IPS DF 6.9 (cell line): ENCODE data around the gene APOA1.

ENCODE experiments used
- DNase-seq: peaks from one replicate; pipeline ENCODE4 v3.0.0-alpha.2; 2013; ENCODE audit warnings: low read depth, low spot score
- H3K27ac ChIP-seq: one replicate; pipeline ENCODE4 v1.5.1; 2013; ENCODE audit warnings: low read length, control low read depth
- H3K27me3 ChIP-seq: 2 replicates; pipeline ENCODE4 v1.6.1; 2013; ENCODE audit warnings: mild to moderate bottlenecking, low read length; ENCODE audit not compliant: control insufficient read depth, insufficient read depth
- H3K36me3 ChIP-seq: 2 replicates; pipeline ENCODE4 v1.6.1; 2013; ENCODE audit warnings: low read length; ENCODE audit not compliant: control insufficient read depth, insufficient read depth
- H3K4me1 ChIP-seq: 2 replicates; pipeline ENCODE4 v1.6.1; 2013; ENCODE audit warnings: low read length; ENCODE audit not compliant: control insufficient read depth, insufficient read depth
- H3K4me3 ChIP-seq: 2 replicates; pipeline ENCODE4 v1.5.1; 2013; ENCODE audit warnings: mild to moderate bottlenecking, low read length
- H3K9me3 ChIP-seq: 2 replicates; pipeline ENCODE4 v1.6.1; 2013; ENCODE audit warnings: low read length, inconsistent platforms; ENCODE audit not compliant: control insufficient read depth, insufficient read depth
- WGBS: extraction: QIAGEN DNeasy Blood & Tissue Kit; methylation state at CpG from one replicate; pipeline ENCODE4 v1.1.7; 2013; ENCODE audit warnings: mixed read lengths, missing lambda C conversion rate; ENCODE audit not compliant: insufficient read length, insufficient coverage; 5-methylcytosine and 5-hydroxymethylcytosine counted together

Gene APOA1

GRCh38 chr11:116837231-116838091, at the start of gene APOA1:
APOA1 (minus strand) TSS chr11:116837622; CDS start chr11:116837387, 235 bp downstream.
- Histone ChIP-seq H3K9me3 (no peaks in the 10 kb centered on the region), H3K4me3 (no peak within 1 kb of the TSS), H3K4me1 (peaks cover 4% of the 10 kb centered on the region), H3K27me3 (no peaks in the 10 kb centered on the region), H3K36me3 (no peaks in the 10 kb centered on the region), H3K27ac (no peak within 1 kb of the TSS)
- WGBS = no CpG with 5 or more reads among the region's 19 CpGs
- no peak for DNase-seq

GRCh38 chr11:116885951-116886655, 48.7 kb upstream of the APOA1 start:
- Histone ChIP-seq H3K4me3 (no peak overlapping the region), H3K36me3 (no peaks in the 10 kb centered on the region; the same call in 1 of the 2 replicates), H3K27ac (no peak overlapping the region), H3K27me3 (no peaks in the 10 kb centered on the region), H3K4me1 (no peaks in the 10 kb centered on the region), H3K9me3 (no peaks in the 10 kb centered on the region)
- WGBS = no CpG with 5 or more reads among the region's 5 CpGs
- no peak for DNase-seq

- no peak overlapping the region for H3K27ac ChIP-seq
- H3K27me3 ChIP-seq = no peaks in the 10 kb centered on the region
- no peak overlapping the region for H3K4me3 ChIP-seq
- no peak for DNase-seq
- H3K9me3 ChIP-seq = no peaks in the 10 kb centered on the region
- no peaks in the 10 kb centered on the region; the same call in 1 of the 2 replicates for H3K36me3 ChIP-seq
- no peaks in the 10 kb centered on the region for H3K4me1 ChIP-seq
Observed at GRCh38 chr11:116882386-116882785, 45.0 kb upstream of the APOA1 start.

- no CpG with 5 or more reads among the region's 6 CpGs for WGBS
- Histone ChIP-seq H3K27me3 (no peaks in the 10 kb centered on the region), H3K27ac (no peak overlapping the region), H3K4me3 (no peak overlapping the region), H3K4me1 (no peaks in the 10 kb centered on the region), H3K9me3 (no peaks in the 10 kb centered on the region), H3K36me3 (no peaks in the 10 kb centered on the region; the same call in 1 of the 2 replicates)
- DNase-seq = no peak
Observed at GRCh38 chr11:116881143-116881542, 43.7 kb upstream of the APOA1 start.

- Histone ChIP-seq H3K4me1 (no peaks in the 10 kb centered on the region), H3K9me3 (no peaks in the 10 kb centered on the region), H3K4me3 (no peak overlapping the region), H3K27me3 (no peaks in the 10 kb centered on the region), H3K36me3 (no peaks in the 10 kb centered on the region; the same call in 1 of the 2 replicates), H3K27ac (no peak overlapping the region)
- peak; percentile 27 for DNase-seq
- no CpG with 5 or more reads among the region's 5 CpGs for WGBS
Observed at GRCh38 chr11:116879800-116880625, 42.6 kb upstream of the APOA1 start.

- no peaks in the 10 kb centered on the region for H3K9me3 ChIP-seq
- no peak overlapping the region for H3K27ac ChIP-seq
- no peak overlapping the region for H3K4me3 ChIP-seq
- H3K27me3 ChIP-seq = no peaks in the 10 kb centered on the region
- H3K4me1 ChIP-seq = no peaks in the 10 kb centered on the region
- 0 out of 2 replicates have a peak, but pooled peaks cover 3% of the 10 kb centered on the region for H3K36me3 ChIP-seq
- WGBS = no CpG with 5 or more reads among the region's 8 CpGs
- no peak for DNase-seq
Observed at GRCh38 chr11:116876656-116877055, 39.2 kb upstream of the APOA1 start.

- H3K4me3 ChIP-seq = no peak overlapping the region
- H3K27me3 ChIP-seq = no peaks in the 10 kb centered on the region
- no peak overlapping the region for H3K27ac ChIP-seq
- no CpG with 5 or more reads among the region's 7 CpGs for WGBS
- no peaks in the 10 kb centered on the region for H3K9me3 ChIP-seq
- 0 out of 2 replicates have a peak, but pooled peaks cover 3% of the 10 kb centered on the region for H3K36me3 ChIP-seq
- DNase-seq = no peak
- no peaks in the 10 kb centered on the region for H3K4me1 ChIP-seq
Observed at GRCh38 chr11:116875194-116875593, 37.8 kb upstream of the APOA1 start.

- Histone ChIP-seq H3K4me3 (no peak overlapping the region), H3K27ac (no peak overlapping the region), H3K27me3 (no peaks in the 10 kb centered on the region), H3K9me3 (no peaks in the 10 kb centered on the region), H3K36me3 (peaks cover 3% of the 10 kb centered on the region; the same call in 1 of the 2 replicates), H3K4me1 (no peaks in the 10 kb centered on the region)
- no CpG with 5 or more reads among the region's 2 CpGs for WGBS
- no peak for DNase-seq
Observed at GRCh38 chr11:116874251-116874650, 36.8 kb upstream of the APOA1 start.

GRCh38 chr11:116873381-116873780, 36.0 kb upstream of the APOA1 start:
- Histone ChIP-seq H3K27me3 (no peaks in the 10 kb centered on the region), H3K9me3 (no peaks in the 10 kb centered on the region), H3K36me3 (peaks cover 3% of the 10 kb centered on the region; the same call in 1 of the 2 replicates), H3K27ac (no peak overlapping the region), H3K4me3 (no peak overlapping the region), H3K4me1 (no peaks in the 10 kb centered on the region)
- DNase-seq = no peak
- no CpG with 5 or more reads among the region's 11 CpGs for WGBS

- no peaks in the 10 kb centered on the region for H3K9me3 ChIP-seq
- H3K27me3 ChIP-seq = no peaks in the 10 kb centered on the region
- no peak overlapping the region for H3K27ac ChIP-seq
- no CpG with 5 or more reads among the region's 3 CpGs for WGBS
- H3K36me3 ChIP-seq = peaks cover 7% of the 10 kb centered on the region; the same call in 1 of the 2 replicates
- DNase-seq = no peak
- H3K4me3 ChIP-seq = no peak overlapping the region
- H3K4me1 ChIP-seq = no peaks in the 10 kb centered on the region
Observed at GRCh38 chr11:116871248-116871647, 33.8 kb upstream of the APOA1 start.
